CD4-positive, alpha-beta T cell treated with Interleukin-17A for 4 hours (primary cell): ENCODE data around the gene NPAS3.

Experiments used
- DNase-seq: peaks from one replicate; pipeline ENCODE4 v3.0.0-alpha.2; 2020; ENCODE audit warnings: mixed read lengths

Gene NPAS3

DNA sequence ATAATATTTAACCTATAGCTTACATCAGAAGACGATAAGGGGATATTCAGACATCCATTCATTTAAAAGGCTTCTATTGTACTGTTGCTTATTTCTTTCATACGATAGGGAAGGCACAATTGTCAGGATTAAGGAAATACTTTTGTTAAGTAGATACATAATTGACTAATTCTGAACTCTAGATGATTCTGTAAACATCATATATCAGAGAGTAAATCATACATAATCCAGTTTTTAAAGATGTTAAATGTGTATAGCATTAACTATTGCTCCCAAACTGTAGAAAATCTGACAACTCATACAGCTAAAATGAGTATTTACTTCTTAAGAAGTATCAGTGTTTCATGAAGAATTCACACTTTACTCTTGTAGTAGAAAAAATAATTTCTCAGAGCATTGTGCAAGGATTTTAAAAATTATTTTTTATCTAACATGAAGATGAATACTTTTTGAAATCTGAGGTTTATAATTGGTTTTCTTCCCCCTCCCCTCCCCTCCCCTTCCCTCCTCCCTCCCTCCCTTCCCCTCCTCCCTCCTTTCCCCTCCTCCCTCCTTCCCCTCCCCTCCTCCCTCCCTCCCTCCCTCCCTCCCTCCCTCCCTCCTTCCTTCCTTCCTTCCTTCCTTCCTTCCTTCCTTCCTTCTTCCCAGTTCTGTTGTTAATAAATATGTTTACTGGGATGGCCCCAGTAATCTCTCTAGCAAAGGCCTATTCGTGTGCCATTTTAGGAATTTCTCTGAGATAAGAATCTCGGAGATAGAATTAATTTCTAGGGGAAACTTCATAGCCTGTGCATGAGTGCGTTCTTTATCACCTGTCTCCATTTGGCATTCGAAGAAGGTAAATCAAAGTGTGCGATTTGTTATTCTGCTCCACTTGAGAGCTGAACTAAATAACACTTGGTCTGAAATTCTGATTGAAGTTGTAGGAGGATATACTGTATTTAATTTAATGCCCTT lies 2.3 kb downstream of the NPAS3 start:
- no peak for DNase-seq

- no peak for DNase-seq
Observed at GRCh38 chr14:32941668-32942065, 3.0 kb downstream of the NPAS3 start.

DNA sequence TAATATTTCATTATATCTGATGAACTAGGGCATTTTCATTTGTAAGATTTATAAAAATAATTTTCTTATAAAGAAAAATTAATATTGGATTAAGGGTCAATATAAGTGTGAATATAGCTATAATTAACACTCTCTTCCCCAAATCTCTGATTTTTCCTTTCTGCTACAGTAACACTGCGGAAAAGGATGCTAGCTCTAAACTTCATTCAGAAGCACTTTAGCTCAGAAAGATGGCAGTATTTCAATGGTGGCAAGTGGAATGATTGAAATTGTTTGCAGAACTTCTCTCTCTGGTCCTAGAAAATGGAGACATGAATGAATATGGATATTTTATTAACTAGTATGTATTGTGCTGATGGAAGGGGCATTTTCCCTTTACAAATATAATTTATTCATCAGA lies 8.4 kb downstream of the NPAS3 start:
- no peak for DNase-seq

- no peak for DNase-seq
Observed at GRCh38 chr14:32947792-32948191, 9.1 kb downstream of the NPAS3 start.

DNA sequence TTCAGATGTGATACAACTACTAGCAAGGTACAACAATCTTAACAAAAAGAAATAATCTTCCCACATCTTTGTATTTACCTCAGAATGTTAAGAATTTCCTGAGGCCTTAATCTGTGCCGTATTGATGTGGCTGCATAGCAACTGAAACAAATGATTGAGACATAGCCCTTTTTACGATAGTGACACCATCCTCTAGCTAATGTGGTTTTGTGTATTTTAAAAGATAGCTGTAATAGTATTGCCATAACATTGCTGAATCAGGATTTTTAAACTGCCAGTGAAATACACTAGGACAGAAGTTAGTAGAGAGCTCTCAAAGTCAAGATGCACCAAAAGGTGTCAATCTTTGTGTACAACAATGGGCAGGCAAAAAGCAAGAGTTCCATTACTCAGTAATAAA lies 11.9 kb downstream of the NPAS3 start:
- no peak for DNase-seq

GRCh38 chr14:32967421-32967820 lies 28.7 kb downstream of the NPAS3 start:
- no peak for DNase-seq

DNA sequence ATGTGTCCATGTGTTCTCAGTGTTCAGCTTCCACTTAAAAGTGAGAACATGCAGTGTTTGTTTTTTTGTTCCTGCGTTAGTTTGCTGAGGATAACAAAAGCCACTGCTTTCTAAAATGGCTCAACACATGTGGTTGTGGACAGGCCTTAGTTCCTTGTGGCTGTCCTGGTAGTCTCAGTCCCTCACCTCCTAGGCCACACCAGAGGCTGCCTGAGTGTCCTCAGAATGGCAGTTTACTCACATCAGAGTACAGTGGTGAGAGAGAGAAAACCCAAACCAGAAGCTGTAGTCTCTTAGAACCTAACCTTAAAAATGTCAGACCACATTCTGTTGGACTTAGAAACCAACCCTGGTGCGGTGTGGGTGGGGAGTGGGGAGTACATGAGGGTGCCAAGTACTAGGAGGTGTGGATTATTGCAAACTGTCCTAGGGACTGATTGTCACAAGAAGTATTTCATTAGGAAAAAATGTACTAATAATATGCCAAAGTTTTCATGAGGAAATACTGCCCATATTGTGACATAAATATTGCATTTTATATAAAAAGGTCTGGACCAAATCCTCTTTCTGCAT lies 30.4 kb downstream of the NPAS3 start:
- DNase-seq = no peak

- DNase-seq = no peak
Observed at GRCh38 chr14:32977913-32978312, 39.2 kb downstream of the NPAS3 start.

GRCh38 chr14:32978691-32979255 lies 40.1 kb downstream of the NPAS3 start:
- no peak for DNase-seq

DNA sequence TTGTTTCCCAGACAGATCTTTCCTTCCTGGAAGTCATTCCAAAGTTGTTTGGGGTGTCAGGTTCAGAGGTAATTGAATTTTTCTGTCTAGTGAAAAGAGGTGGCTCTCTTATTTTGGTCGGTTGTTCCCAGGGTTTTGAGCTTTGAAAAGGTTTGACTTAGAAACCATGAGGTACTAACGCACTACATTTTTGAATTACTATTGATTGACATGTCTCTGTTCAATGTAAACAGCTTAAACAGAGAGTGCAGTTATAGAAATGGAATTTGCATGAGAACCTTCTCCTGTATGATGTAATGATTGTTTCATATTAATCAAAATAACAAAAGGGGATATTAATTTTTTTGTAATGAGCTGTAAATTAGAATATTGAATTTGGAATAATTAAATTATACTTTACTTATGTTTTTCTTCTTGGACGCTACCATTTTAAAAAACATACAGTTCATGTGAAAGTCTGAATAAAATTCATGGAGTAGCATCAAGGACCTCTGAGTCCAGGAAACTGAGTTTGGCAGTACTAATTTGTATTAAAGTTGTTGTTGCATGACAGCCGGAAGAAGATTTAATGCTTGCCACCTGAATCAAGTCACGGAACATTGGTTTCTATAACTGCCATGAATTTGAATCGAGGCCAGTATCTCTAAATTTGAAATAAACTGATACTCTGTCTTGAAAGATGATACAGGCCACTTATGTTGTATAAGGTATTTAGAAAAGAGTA lies 41.7 kb downstream of the NPAS3 start:
- no peak for DNase-seq

DNA sequence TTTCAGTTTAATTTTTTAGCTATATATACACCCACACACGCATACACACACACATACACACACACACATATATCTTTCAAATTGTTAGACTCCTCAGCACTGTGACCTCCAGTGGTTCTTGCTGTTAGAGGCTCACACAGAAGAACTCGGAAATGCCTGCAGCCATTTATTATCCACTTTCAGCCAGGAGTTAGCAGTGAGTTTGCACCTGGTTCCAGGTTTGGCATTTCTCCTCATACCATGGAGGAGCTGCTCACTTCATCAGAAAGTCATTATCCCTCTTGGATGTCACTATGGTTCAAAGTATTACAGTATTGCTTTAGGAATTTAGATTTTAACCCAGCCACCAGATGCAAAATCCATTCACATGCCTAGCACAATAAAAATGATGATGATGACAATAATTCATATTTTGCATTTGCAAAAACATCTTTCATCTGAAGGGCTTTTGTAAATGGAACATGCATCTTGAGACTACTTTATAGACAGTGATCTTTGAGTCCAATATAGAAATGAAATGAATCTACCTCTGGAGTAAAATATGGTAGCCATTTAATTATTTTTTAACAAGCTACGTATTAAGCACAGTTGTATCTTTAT lies 42.3 kb downstream of the NPAS3 start:
- DNase-seq = no peak

DNA sequence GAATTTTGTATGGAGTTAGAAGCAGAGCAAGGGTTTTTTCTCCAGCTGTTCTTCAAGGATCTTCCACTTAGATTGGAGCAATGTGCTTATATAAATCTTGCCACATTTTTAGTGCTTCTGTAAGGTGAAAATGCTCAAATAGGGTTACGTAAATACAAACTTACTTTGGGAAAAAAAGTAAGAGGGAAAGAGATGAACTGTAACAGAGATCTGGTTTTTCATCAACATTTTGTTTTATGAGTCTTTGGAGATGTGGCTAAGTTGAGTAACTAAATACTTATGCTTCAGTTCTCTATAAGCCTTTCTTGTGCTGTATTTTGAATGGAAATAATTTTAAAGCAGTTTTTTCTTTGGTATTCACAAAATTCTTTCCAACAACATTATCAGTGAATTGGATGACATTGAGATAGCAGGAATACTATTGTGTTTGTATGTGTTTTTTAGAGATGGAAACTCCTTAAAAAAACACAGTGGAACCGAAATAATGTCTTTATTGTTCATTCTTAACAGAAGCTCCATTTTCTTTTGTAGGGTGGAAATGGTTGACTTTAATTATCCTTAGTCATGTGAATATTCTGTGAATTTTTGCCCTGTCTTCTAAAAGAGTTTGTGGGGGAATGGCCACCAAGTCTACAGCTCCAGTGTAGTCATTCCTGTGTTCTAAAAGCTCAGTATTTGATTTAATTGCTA lies 45.7 kb downstream of the NPAS3 start:
- DNase-seq = no peak

GRCh38 chr14:32985866-32986265 lies 47.2 kb downstream of the NPAS3 start:
- no peak for DNase-seq

DNA sequence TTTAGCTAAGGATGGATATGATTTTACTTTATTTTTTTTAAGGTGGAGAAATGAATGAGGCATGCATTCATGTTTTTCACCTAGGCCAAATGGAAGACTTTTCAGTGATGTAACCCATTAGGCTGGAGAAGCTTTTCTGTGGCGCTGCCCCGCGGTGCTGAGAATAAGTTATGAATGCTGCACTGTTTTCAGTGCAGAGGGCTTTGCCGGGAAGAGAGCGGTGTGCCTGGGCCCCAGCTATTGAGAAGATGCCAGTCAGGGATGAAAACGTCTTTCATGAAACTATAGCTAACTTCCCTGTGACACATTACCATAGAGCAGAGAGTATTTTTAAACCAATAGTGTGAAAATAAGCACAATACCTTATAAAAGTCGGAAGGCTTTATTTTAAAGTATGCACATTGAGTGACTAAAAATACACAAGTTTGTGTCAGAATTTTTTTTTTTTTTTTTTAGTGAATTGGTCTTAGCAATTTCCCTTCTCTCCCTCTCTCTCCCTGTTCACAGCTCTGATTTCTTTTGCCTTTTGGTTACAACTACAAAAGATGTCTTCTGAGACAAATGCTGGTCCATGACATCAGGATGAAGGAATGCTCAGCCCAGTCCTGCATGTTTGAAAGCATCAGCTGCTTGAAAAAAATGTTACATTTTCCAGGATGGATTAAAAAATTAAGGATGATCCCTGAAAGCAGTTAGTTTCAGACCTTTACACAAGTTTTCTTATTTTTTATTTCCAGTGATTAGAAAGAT lies 48.3 kb downstream of the NPAS3 start:
- DNase-seq = no peak

GRCh38 chr14:32991691-32992090 lies 53.0 kb downstream of the NPAS3 start:
- DNase-seq = no peak

DNA sequence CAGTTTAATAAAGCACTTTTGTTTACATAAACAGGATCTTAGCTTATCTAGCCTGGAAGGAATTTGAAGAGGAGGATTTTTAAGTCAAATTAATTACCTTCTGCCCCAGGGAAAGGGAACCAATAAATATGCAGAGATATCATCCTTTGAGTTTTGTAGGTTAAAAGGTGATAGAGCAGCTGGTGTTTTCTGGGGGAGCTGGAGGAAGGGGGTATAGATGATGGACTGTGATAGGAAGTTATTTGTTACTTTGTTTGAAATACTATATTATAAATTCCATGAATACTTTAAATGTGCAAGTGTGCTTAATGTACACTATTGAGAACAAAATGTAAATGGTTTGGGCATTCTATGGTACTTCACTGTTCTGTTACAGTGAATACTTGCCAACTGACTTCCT lies 55.2 kb downstream of the NPAS3 start:
- no peak for DNase-seq

GRCh38 chr14:32996343-32996742 lies 57.7 kb downstream of the NPAS3 start:
- no peak for DNase-seq

DNA sequence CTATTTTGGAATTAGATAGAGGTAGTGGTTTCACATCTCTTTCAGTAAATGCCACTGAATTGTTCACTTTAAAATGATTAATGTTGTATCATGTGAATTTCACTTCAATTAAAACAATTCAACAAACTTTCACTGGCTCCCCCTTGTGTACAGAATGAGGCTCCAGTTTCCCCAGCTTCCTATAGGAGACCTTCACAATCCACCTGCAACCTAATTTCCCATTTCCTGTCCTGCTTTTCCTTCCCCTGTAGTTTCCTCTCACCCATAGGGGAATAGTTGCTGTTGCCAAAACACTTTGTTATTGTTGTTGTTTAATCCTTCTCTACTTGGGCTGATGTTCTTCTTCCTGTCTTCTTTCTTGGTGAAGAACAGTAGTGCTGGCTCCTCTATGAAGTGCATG lies 59.8 kb downstream of the NPAS3 start:
- no peak for DNase-seq

DNA sequence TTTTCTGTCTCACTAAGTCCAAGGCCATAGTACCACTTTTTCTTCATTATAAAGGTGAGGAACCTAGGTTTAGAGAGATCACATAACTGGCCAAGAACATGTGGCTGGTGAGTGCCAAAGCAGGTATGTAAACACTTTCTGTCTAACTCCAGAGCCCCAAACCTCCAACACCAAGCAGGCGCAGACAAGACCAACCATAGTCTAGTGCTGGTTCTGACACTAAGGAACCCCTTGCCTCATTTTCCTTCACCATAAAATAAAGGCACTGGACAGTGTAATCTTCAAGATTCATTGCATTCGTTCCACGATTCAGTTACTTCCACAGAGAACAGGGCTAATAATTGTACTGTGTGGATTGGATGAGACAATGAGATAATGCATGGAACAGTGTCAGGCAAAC lies 71.0 kb downstream of the NPAS3 start:
- DNase-seq = no peak

DNA sequence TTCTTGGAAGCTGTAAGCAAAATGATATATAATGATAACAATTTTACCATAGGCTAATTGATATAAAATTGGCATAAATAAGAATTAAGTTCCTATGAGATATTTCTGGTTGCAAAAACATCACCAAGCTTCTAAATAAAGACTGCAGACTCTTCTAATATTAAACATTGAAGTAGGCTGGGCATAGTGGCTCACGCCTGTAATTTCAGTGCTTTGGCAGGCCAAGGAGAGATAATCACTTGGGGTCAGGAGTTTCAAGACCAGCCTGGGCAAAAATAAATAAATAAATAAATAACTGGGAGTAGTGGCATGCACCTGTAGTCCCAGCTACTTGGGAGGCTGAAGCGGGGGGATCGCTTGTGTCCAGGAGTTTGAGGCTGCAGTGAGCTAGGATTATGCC lies 71.8 kb downstream of the NPAS3 start:
- DNase-seq = no peak

DNA sequence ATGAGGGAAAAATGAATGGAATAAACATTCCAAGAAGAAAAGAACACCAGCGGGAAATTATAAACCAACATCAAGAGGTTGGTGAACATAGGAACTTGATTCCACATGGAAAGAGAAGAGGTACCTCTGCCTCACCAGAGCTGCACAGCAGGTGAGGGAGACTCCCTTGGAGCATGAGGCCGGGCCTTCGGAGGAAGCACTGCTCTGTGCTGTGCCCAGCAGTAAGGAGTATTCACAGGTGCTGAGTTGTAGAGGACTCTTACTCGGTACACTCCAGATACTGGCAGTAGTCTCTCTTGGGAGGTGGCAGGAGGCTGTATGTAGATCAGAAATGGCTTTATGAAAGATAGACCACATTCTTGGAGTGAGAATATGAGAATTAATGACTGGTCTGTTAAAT lies 76.0 kb downstream of the NPAS3 start:
- no peak for DNase-seq

DNA sequence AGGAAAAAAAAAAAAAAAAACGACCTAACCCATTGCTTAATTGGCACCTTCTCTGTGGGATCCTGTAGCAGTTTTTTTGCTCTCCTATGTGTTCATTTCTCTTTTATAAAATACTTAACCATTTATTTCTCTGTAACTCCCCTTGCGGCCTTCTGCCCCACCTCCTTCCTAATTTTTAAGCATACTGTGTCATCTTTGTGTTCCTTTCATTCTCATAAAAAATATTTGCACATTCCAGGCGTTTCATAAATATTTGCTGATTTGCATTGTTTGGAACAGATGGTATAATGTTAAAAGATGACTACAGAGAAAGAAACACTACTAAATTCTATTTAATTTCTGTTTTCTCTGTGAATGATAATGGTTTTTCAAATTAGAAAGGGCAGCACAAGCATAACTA lies 77.9 kb downstream of the NPAS3 start:
- no peak for DNase-seq
